K562 (cell line): Measurements from ENCODE around the gene SLC33A1. TPM values are rescaled to one million over a fixed set of nuclear protein-coding genes. Genes with fewer than 3 reads are reported as not detected.

ENCODE experiments used
- COPS2 ChIP-seq: fragments of 450-650 bp; conservative IDR thresholded peaks from 2 replicates; pipeline ENCODE4 v1.6.1; 2016; ENCODE audit warnings: mild to moderate bottlenecking, moderate library complexity
- CREB5 ChIP-seq: fragments of 250-450 bp; sonication (Bioruptor Pico); IDR thresholded peaks from 2 replicates; pipeline ENCODE4 v1.5.0; 2020; ENCODE audit warnings: mild to moderate bottlenecking
- CTCF ChIP-seq, 3 experiments: IDR thresholded peaks in 2 of 3; conservative IDR thresholded peaks in 1 of 3; 2 replicates each; pipeline ENCODE4 v1.5.1; 2011 to 2012; ENCODE audit warnings: low read length in 3 of 3, mild to moderate bottlenecking in 3 of 3, control low read depth in 2 of 3, improper control_type of control experiment in 1 of 3, inconsistent platforms in 1 of 3, low read depth in 1 of 3, mixed read lengths in 1 of 3, moderate library complexity in 1 of 3; ENCODE audit not compliant: insufficient read depth in 2 of 3
- ERF ChIP-seq: fragments of 450-650 bp; formaldehyde crosslinking; IDR thresholded peaks from 2 replicates; pipeline ENCODE4 v1.4.0; 2020; ENCODE audit warnings: mild to moderate bottlenecking, mixed read lengths
- FOXA1 ChIP-seq: fragments of 450-650 bp; IDR thresholded peaks from 2 replicates; pipeline ENCODE4 v1.6.1; 2016; ENCODE audit warnings: mild to moderate bottlenecking, borderline replicate concordance
- KHSRP ChIP-seq: fragments of 450-650 bp; IDR thresholded peaks from 2 replicates; pipeline ENCODE4 v1.6.1; 2017
- KLF1 ChIP-seq: fragments of 450-650 bp; IDR thresholded peaks from 2 replicates; pipeline ENCODE4 v1.6.1; 2016; ENCODE audit warnings: missing genetic modification characterization, missing compliant biosample characterization
- POLR2AphosphoS5 ChIP-seq: IDR thresholded peaks from 2 replicates; pipeline ENCODE4 v1.6.1; 2011; ENCODE audit warnings: mild to moderate bottlenecking, low read depth, low read length, moderate library complexity; ENCODE audit not compliant: control insufficient read depth, insufficient read depth
- PTTG1 ChIP-seq: fragments of 450-650 bp; IDR thresholded peaks from 2 replicates; pipeline ENCODE4 v1.6.1; 2016; ENCODE audit warnings: low read depth, mild to moderate bottlenecking, missing genetic modification characterization, missing compliant biosample characterization
- SMARCC2 ChIP-seq: fragments of 450-650 bp; IDR thresholded peaks from 2 replicates; pipeline ENCODE4 v1.6.1; 2017; ENCODE audit warnings: antibody characterized with exemption, moderate library complexity, mild to moderate bottlenecking, low read depth
- SRSF3 ChIP-seq: fragments of 200-400 bp; formaldehyde crosslinking; IDR thresholded peaks from 2 replicates; pipeline ENCODE4 v1.6.1; 2016; ENCODE audit warnings: mild to moderate bottlenecking, low read length, moderate library complexity; ENCODE audit not compliant: insufficient read depth
- STAT5B ChIP-seq: fragments of 250-450 bp; sonication (Bioruptor Pico); IDR thresholded peaks from 2 replicates; pipeline ENCODE4 v1.8.0; 2021; ENCODE audit warnings: mild to moderate bottlenecking, inconsistent platforms
- TSC22D4 ChIP-seq: fragments of 450-650 bp; IDR thresholded peaks from 2 replicates; pipeline ENCODE4 v1.6.1; 2016; ENCODE audit warnings: missing genetic modification characterization, missing biosample characterization, control low read depth
- WHSC1 ChIP-seq: IDR thresholded peaks from one replicate; pipeline ENCODE4 v1.6.1; 2012; ENCODE audit warnings: low read length, control low read depth, inconsistent platforms
- ZBTB8A ChIP-seq: fragments of 450-650 bp; IDR thresholded peaks from 2 replicates; pipeline ENCODE4 v1.6.1; 2018; ENCODE audit warnings: mild to moderate bottlenecking, moderate library complexity; ENCODE audit not compliant: partially characterized antibody
- ZNF24 ChIP-seq: fragments of 450-650 bp; IDR thresholded peaks from 2 replicates; pipeline ENCODE4 v1.6.1; 2016
- ZNF3 ChIP-seq: fragments of 250-450 bp; sonication (Bioruptor Pico); IDR thresholded peaks from 2 replicates; pipeline ENCODE4 v1.5.0; 2021; ENCODE audit warnings: mild to moderate bottlenecking, moderate library complexity
- ZNF436 ChIP-seq: fragments of 250-450, 450-650 bp; sonication (Bioruptor Pico); formaldehyde crosslinking; IDR thresholded peaks from 2 replicates; pipeline ENCODE4 v1.7.0; 2020; ENCODE audit warnings: mild to moderate bottlenecking
- ZNF644 ChIP-seq: fragments of 200-800 bp; sonication (Bioruptor generic); IDR thresholded peaks from 2 replicates; pipeline ENCODE4 v1.6.1; 2016; ENCODE audit warnings: low read depth, missing genetic modification characterization, missing compliant biosample characterization
- ZNF740 ChIP-seq, 3 experiments: fragments of 200-800 bp in 1 of 3; sonication (Bioruptor generic) in 1 of 3; sonication (generic) in 1 of 3; formaldehyde crosslinking in 1 of 3; IDR thresholded peaks; 2 replicates each; pipeline versions ENCODE4 v1.6.1 to v1.8.0; 2016 to 2022; ENCODE audit warnings: mild to moderate bottlenecking in 2 of 3, missing compliant biosample characterization in 2 of 3, missing genetic modification characterization in 2 of 3, missing genetic modification reagents in 1 of 3
- ZNF764 ChIP-seq: fragments of 250-450 bp; sonication (Bioruptor Pico); IDR thresholded peaks from 2 replicates; pipeline ENCODE4 v1.4.0; 2020; ENCODE audit warnings: low read depth, mild to moderate bottlenecking, moderate library complexity
- polyA plus RNA-seq, 8 experiments: library from polyadenylated mRNA; depleted of rRNA in 4 of 8; stranded (reverse) in 5 of 8; unstranded in 3 of 8; fragments of >200 nt; fragmentation: Nextera tagmentation in 2 of 8; fragmentation: Illumina TruSeq in 1 of 8; extraction: Ambion mirVana in 2 of 8; extraction: Trizol in 1 of 8; gene quantifications; 2 replicates each; pipeline versions ENCODE4 v1.2.1 to v1.2.3, GENCODE V29; 2011 to 2014; ENCODE audit warnings: inconsistent platforms in 1 of 8, missing spikeins in 1 of 8
- total RNA-seq, 7 experiments: library from RNA; depleted of rRNA in 6 of 7; stranded (reverse); fragments of >200 nt in 6 of 7; fragmentation: Illumina TruSeq in 2 of 7; extraction: Trizol in 2 of 7; gene quantifications; 2 replicates each; pipeline versions ENCODE4 v1.2.1 to v1.2.3, GENCODE V29; 2011 to 2021; ENCODE audit warnings: low replicate concordance in 1 of 7
- TF ChIP-seq, protein P1 (sequence below): fragments of 450-650 bp; IDR thresholded peaks from 2 replicates; pipeline ENCODE4 v1.6.1; 2016

Gene SLC33A1
- total and polyA plus RNA-seq, 9 of the 15 experiments (the other 6 are each of a cell fraction or from before 2014, with no cell fraction given) = 6.2 to 26.8 (median 19.6) TPM

- TF ChIP-seq CREB5 (CRISPR knock-in tag) (no peak), PTTG1 (tag) (no peak), SRSF3 (0 out of 2 replicates have a peak, but pooled peaks have one; percentile 37), STAT5B (CRISPR knock-in tag) (no peak), ZBTB8A (no peak), COPS2 (no peak), ZNF740 (CRISPR knock-in tag; IDR thresholded peaks at IDR 0.05) (no peak), ZNF740 (tag; IDR thresholded peaks at IDR 0.05) (no peak), KLF1 (tag) (no peak), ZNF436 (CRISPR knock-in tag) (no peak), ZNF764 (CRISPR knock-in tag) (no peak), ZNF3 (CRISPR knock-in tag) (no peak), ERF (CRISPR knock-in tag) (no peak), POLR2AphosphoS5 (no peak), SMARCC2 (no peak), CTCF (IDR thresholded peaks at IDR 0.05 in 2 of 3, conservative IDR thresholded peaks at IDR 0.05 in 1 of 3; ENCODE audit: insufficient read depth in 2 of 3, low read depth in 1 of 3, low read length in 3 of 3) (no peak), WHSC1 (no peak), TSC22D4 (tag) (no peak), FOXA1 (no peak), ZNF24 (no peak), KHSRP (no peak), ZNF644 (tag) (no peak)
- TF ChIP-seq, protein P1, sequence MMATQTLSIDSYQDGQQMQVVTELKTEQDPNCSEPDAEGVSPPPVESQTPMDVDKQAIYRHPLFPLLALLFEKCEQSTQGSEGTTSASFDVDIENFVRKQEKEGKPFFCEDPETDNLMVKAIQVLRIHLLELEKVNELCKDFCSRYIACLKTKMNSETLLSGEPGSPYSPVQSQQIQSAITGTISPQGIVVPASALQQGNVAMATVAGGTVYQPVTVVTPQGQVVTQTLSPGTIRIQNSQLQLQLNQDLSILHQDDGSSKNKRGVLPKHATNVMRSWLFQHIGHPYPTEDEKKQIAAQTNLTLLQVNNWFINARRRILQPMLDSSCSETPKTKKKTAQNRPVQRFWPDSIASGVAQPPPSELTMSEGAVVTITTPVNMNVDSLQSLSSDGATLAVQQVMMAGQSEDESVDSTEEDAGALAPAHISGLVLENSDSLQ = no peak
Measured at GRCh38 chr3:155870945-155871745, 16.9 kb upstream of the SLC33A1 start (continued).
